SW 1271 (cell line): Measurements from ENCODE around the gene NCKAP5.

Source experiments
- DNase-seq, 2 experiments: peaks; one replicate each; lab custom pipeline; 2025; lab: John Stamatoyannopoulos, UW

The NCKAP5 gene

DNA sequence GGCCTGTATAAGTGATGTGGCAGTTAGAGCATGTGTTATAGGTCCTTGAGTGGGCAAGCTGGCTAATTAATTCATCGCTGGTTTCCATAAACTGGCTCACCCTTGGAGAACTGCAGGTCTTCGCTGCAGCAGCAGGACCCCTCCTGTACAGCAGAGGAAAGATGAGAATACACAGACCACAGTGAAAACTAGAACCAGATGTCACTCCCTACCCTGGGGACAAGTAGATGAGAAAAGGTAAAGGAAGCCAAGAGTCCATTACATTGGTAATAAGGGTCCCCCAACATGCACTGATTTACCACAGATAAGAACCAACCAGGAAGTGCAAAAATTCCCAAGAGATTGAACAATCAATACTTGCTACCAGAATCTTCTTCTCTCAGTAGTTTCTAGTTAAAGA is 482.6 kb downstream of the NCKAP5 start:
- DNase-seq = no peak

DNA sequence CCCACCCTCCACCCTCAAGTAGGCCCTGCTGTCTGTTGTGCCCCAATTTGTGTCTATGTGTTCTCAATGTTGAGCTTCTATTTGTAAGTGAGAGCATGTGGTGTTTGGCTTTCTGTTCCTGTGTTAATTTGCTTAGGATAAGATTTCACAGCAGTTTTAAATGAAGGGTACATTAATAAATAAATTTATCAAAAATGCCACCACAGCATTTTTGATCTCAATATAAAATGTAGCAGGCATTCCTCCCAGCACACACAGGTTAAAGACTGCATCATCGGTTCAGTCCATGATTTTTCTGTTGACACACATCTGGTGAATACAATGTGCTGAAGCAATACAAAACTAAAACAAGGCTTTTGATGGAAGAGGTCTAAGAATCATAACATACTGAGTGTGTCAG is 486.2 kb downstream of the NCKAP5 start:
- no peak for DNase-seq

DNA sequence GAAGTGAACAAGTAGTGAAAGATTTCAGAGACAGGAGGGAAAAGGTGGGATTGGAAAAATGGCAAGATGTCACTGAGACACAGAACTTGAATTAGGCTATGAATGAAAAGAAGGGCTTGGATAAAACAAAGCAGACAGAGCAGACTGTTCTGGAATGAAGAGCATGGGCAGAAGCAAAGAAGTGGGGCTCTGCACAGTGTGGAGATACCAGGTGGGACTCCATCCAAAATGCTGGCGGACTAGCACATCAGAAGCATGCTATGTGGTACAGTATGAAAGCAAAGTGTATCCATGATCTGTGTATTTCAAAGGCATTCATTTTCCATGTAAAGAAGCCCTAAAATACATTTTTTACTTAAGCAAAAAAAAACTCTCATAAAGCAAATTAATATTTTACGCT is 487.4 kb downstream of the NCKAP5 start:
- no peak for DNase-seq

DNA sequence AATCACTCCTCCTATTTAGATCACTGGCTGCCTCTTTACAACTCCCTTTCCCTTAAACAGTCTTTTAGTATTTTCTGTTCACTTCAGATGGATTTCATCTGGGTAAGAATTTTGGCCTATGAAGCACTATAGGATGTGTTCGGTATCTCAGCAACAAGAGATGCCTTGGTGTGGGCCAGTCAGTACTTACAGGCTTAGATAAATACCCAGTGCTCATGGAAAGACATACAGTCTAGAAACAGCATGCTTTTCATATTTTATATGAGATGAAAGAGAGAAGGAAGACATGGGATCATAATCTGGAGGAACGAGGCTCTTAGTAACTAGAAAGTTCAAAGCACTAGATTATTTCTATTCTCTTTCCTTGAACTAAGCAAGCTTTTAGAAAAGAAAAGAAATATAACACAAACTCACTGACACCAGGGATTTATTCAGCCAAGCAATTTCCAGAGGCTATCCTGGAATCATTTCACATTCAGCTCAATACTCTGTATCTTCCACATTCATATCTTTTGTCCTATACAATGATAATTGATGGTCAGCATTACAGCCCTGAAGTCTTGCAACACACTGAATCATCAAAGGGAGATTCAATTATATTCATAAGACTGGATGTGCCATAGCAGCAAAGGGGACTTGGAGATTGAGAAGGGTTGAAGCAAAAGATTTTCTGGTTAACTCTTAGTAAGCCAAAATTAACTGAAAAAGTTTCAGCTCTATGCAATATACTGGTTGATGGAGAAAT is 489.4 kb downstream of the NCKAP5 start:
- no peak for DNase-seq

DNA sequence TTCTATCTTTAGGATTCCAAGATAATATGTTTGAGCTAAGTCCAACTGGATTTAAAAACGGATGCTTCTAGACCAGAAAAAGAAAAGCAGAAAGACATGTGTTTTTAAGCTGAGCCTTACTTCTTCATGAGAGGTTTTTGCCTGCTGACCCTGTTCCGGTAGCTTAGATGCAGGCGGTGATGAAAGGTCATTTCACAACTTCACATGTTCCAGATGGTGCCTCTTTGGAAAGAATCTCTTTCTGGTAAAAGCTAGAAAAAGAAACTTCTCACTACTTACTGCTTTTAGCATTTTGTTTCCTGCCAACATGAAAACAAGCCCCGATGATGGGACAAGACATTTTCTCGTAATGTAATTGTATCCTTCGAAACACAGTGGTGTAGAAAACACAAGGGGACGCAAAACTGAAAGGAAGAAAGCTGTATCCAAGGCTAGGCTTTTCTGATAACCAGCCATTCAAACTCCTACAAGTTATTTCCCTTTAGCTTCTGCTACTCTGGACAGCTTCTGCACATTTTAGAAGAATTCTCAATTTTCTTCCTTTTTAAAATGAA is 490.9 kb downstream of the NCKAP5 start:
- no peak for DNase-seq

DNA sequence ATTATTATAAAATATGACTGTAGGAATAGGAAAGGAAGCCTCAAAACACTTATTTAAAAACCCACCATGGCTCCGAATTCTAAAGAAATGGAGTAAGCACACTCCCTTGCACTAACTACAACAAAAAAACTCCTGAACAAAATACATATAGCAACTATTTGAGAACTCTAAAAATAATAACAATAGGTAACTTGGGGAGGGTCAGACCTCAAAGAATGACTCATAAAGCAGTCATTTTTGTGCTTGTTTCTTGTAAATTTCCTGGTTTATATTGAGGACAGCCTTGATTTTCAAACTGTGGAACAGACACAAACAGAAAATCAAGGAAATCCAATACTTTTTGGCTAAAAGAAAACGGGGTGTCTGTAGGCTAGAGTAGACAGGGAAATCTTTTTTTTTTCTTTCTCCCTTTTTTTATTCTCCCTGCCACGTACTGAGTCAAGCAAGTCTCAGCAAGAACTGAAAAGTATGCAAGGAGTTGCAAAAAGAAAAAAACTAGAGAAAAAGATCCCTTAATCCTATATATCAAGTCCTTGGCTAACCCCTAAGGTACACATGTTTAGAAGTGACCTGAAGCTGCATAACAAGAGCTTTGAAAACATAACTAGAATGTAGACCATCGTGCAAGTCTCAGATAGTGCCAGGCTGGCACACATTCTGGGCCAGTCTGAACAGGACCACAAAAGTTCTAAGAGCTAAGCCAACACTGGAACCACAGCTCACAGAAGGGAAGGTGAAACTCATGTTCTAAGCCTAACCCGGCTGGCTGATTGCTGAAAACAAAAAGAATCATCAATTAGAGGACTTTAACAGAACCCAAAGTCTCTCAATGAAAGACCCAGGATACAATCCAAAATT is 495.2 kb downstream of the NCKAP5 start:
- DNase-seq = no peak

DNA sequence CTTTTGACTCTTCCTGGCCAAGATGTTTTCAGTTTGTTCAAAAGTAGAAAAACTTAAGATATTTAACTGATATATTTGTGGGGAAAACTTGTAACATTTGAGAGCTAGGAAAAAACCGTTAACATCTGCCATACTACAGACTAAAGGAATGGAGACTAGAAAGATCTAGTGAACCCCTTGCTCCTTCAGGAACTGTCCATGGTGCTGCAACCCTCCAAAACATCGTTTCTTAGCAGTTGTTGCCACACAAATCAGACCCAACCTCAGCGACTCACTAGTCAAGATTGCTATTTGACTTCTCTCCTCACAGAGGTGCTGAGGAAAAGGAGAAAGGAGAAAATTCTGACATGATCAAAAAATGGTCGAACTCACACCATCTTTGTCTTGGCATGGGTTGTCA is 504.5 kb downstream of the NCKAP5 start:
- DNase-seq = no peak

DNA sequence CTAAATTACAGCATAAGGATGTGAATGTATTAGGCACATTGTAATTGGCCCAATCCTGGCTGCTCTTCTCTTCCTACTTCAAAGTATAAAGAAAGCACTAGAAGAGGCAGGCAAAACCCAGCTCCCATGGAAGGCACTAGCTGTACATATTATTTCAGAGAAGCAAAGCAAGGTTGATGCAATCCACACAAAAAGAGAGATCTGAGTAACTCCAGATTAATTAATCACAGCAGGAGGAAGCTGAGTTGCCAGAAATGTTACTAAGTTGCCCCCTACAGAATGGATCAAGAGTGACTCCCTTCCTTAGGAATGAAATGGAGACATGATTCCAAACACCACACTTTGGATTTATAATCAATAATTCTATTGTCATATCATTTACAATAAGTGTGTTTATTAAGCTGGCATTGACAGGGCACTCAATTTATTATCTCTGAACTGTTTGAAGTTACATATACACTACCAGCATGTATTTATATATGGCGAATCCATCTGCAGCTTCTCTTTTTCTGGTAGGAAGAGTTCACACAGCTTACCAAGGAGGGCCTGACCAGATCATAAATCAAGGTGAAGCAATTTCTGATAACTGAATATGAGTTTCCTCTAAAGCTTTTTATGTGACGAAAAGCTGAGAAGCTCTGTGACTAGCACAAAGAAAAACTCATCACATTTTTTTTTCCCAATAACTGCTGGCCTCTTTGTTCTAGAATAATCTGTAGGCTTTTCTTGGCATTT is 505.2 kb downstream of the NCKAP5 start:
- no peak for DNase-seq

DNA sequence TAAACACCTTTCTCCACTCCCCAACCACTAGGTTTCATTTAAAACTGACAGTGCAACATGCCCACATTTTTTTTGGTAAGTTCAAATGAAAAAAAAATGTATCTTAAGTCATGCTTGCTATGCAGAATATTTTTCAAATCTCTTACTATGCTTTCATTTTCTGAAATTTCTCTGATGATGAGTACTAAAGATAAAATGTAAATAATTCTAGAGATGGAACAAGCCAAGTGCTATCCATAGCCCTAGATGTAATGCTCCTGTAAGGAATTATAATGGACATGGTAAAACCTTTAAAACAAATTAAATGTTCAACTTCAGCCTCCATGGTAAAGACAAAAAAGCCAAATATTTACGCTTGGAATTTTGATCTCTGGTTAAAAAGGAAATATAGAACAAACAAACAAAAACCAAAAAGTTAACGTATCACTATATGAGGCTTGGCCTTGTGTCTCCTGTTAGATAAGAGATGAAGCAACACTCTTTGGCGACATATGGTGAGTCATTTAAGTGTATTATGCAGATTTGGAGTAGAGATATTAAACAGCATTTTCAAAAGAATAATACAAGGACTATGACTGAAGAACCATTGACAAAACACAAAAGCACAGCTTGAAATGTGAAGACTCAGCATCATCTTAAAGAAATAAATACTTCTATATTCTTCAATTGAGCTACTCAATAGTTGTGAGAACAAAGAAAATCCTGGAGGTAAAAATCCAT is 506.2 kb downstream of the NCKAP5 start:
- no peak for DNase-seq

DNA sequence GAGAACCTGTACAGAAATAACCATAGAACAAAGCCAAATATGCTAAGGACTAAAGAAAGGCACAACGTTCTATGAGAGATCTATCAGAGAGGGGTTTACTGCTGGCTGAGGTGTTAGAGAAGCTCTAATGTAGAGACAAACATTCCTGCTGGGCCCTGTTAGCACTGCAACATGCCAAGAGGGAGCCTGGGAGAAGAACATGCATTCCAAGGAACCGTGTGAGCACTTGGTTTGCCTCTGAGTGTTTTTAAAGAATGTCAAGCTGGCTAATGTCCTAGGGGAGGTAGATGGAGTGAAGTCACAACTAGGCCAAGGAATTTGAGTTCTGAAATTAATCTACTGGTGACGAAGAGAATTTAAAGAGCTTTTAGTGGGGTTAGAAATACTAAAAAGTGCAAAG is 514.0 kb downstream of the NCKAP5 start:
- DNase-seq = no peak

DNA sequence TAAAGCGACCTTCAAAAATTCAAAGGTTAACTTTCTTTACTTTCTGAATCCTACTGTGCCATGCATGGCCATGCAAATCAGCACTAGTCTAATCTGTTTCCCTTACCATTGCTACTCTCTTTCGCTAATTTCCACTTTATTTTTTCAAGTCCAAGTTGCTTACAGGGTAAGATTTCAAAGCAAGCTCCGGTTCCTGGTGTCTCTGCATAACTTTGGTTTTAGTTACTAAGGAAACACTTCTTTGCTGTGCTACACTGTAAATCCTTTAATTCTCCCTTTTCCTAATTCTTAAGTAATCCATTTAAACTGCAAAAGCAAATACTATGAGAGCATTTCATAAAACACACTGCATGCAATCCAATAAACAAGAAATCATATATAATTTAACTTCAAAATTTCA is 514.7 kb downstream of the NCKAP5 start:
- no peak for DNase-seq

DNA sequence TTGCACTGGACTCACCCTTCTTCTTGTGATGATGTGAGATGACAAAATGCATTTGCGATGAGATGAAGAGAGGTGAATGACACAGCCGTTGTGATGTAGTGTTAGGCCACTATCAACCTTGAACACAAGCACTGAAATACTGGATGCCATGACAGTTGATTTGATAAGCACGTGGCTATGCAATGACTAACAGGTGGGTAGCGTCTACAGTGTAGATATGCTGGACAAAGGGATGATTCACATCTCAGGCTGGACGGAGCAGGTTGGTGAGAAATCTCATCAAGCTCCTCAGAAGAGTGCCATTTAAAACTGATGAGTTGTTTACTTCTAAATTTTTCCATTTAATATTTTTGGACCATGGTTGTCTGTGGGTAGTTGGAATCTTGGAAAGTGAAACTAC is 522.5 kb downstream of the NCKAP5 start:
- no peak for DNase-seq

DNA sequence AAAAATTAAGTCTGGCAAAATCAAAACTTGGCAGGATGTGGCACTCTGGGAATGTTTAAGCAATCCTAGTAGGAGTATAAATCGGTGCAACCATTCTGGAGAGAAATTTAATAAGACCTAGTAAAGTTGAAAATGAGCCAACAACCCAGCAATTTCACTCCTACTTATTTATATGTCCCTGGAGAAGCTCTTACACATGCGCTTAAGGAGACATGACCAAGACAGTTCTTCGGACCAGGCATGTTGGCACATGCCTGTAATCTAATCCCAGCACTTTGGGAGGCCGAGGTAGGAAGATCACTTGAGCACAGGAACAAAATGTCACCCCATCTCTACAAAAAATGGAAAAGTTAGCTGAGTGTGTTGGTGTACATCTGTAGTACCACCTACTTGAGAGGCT is 523.7 kb downstream of the NCKAP5 start:
- no peak for DNase-seq

DNA sequence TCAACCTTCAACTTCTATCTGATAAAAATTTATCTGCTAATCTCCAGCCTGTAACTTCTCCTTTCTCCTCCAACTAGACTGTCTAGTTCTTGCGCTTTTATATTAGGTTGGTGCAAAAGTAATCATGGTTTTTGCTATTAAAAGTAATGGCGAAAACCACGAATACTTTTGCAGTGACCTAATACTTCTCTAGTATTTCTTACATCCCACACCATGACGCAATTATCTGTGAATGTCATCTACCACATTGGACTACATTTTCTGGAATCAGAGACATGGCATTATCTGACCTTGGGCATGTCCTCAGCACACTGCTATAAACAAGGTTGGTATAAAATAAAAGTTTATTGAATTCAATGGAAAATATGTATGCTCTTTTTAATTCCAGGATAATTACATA is 528.1 kb downstream of the NCKAP5 start:
- no peak for DNase-seq

DNA sequence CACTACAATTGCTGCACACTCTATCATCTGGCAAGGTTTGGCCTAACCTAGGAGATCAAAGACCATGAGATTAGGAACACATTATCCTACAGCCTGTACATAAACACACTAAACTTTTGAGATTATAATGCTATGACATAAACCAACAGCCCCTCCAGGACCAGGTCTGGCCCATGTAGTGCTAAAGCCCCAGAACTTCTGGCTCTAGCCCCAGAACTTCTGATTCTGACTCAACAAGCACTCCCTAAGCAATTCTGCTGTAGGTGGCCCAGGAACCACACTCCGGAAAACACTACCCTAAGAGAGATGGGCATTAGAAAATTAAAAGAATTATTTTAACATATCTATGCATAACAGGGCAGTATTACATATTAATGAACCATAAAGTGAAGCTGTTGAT is 528.7 kb downstream of the NCKAP5 start:
- DNase-seq = no peak

DNA sequence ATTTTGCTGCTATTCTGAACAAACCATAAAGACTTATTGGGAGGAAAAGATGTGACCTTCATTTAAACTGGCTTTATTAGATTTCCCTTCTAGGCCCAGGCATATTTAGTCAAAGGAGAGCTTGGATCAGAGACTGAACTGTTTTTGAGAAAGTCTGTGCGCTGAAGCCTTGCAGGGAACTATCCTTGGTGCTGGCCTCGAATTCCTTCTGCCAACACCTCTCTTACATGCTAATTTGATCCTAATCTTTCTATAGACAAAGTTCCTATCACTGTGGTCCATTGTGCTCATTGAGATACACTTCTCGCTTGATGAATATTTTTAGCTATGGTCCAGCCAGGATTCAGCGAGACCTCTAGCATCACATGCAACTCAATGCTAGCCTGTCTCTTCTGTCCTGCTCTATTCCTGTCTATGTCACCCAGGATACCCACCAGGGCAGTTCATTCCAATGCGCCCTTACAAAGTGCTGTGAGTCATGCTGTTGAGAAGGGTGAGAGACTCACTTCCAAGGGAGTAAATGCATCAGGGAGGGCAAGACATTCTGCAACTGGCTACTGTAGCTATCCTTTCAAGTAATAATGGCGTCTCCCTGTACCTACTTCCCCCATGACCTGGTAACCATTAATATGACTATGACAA is 541.6 kb downstream of the NCKAP5 start:
- no peak for DNase-seq

DNA sequence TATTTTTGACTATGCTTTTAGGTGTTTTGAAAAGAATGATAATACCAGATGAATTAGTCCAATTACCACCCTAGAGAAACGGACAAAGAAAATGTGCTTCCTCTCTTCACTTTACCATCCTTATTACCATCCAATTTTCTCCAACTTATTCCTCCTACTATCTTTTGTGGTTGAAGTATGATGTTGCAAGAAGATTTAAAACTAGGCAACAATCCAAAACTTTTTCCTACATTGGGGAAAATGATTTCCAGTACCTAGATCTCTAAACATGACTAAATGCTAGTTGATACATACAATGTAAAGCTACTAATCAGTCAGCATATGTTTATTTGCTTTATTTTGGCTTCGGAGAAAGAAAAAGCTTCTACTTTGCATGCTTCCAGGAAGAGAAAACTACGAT is 543.3 kb downstream of the NCKAP5 start:
- no peak for DNase-seq

DNA sequence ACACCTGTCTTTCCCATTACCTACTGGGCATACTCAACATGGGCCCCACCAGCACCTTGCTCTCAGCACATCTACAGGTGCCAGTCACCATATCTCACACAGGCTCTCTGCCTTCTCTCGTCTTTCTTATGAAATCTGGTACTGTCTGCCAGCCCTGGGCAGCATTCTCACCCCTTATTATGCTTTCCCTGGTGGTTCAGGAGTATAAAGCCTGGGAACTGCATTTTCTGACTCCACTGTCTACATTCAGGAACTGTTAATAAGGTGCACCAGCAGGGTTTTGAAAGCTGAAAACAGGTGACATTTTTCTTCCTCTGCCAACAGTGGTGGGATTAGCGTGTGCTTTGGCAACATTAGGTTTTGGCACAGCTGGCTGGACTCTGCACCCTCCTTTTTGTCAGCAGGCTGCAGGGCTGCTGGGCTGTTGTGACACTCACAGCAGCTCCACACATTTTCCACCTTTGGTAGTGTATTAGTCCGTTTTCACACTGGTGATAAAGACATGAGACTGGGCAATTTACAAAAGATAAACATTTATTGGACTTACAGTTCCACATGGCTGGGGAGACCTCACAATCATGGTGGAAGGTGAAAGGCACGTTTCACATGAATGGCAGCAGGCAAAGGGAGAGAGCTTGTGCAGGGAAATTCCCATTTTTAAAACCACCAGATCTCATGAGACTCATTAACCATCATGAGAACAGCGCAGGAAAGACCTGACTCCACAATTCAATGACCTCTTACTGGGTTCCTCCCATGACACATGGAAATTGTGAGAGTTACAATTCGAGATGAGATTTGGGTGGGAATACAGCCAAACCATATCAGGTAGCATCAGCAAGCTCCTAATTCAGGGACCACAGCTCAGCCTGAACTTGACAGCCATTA is 555.2 kb downstream of the NCKAP5 start:
- DNase-seq = no peak

DNA sequence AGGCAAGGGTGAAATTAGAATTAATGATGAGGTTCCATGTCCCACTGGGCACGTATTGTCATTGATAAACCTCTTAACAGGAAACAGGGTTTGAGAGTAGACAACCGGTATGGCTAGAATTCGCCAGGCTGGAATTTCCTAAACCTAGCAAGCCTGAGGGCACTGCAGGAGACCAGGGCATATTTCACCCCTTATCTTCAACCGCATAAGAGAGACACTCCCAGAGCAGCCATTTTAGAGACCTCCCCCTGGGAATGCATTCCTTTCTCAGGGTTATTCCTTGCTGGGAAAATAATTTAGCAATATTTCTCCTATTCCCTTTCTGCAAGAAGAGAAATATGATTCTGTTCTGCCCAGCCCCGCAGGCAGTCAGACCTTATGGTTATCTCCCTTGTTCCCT is 563.6 kb downstream of the NCKAP5 start:
- no peak for DNase-seq

DNA sequence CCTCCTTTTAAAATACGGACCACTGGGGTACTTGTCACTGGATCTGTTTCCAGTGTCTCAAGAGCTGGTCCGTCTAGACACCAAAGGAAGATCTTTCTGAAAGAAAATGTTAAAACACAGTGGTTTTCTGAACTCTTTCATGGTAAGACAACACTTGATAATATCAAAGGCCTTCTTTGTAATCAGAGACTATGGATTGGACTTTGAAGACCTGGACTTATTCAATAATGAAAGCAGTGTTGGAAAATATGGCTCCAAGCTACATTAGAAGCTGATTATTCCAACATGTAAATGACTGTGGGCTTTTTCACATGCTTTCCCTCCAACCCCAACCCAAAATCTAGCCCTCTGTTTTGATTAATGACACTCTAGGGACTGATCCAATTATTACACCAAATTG is 568.8 kb downstream of the NCKAP5 start:
- DNase-seq = no peak
